Gastrocnemius medialis (tissue), 4 donors: ENCODE data around the gene CHAC2.
"Not testable (repeated sequence)": the region's sequence is repeated elsewhere in the genome, so short reads cannot be mapped to it uniquely, and the experiment has no call there.

Experiments used
- CTCF ChIP-seq, 5 experiments: fragments of 450-650 bp in 3 of 5; fragments of 200-600 bp in 2 of 5; sonication (generic) in 2 of 5; IDR thresholded peaks in 4 of 5; conservative IDR thresholded peaks in 1 of 5; 1 replicate in 4 of 5; 2 replicates in 1 of 5; pipeline ENCODE4 v1.5.1; 2016 to 2019; ENCODE audit warnings: antibody characterized with exemption in 5 of 5, mild to moderate bottlenecking in 3 of 5, moderate library complexity in 3 of 5
- POLR2A ChIP-seq, 2 donors: fragments of 450-650 bp; IDR thresholded peaks; one replicate each; pipeline ENCODE4 v1.6.1; 2017; ENCODE audit warnings: antibody characterized with exemption in 2 of 2, mild to moderate bottlenecking in 2 of 2, moderate library complexity in 2 of 2

- TF ChIP-seq POLR2A (IDR thresholded peaks at IDR 0.05); CTCF (IDR thresholded peaks at IDR 0.05 in 4 of 5, conservative IDR thresholded peaks at IDR 0.05 in 1 of 5): not testable (repeated sequence)
Measured at GRCh38 chr2:53757206-53757605, 10.4 kb upstream of the CHAC2 start.
